Lung (tissue), 12 donors: ENCODE measurements around the gene GRIN2A. TPM values are rescaled to one million over a fixed set of nuclear protein-coding genes. Genes with fewer than 3 reads are reported as not detected.

ENCODE experiments used
- ATAC-seq: fragments of 200-7000 bp; cut with Tn5 transposase; one replicate; pipeline ENCODE4 v1.9.1; 2020; ENCODE audit warnings: moderate number of reproducible peaks; ENCODE audit not compliant: insufficient read depth, low FRiP score
- DNase-seq, 3 donors: peaks; one replicate each; pipeline ENCODE4 v3.0.0-alpha.2; 2013 to 2017
- H3K27ac ChIP-seq, 2 donors: one replicate each; pipeline ENCODE4 v1.5.1; 2013; ENCODE audit warnings: mild to moderate bottlenecking in 2 of 2, moderate library complexity in 2 of 2, control low read depth in 1 of 2, inconsistent platforms in 1 of 2, low read depth in 1 of 2, low read length in 1 of 2
- H3K27me3 ChIP-seq, 3 donors: one replicate each; pipeline ENCODE4 v1.5.1; 2013; ENCODE audit warnings: low read length in 2 of 3; ENCODE audit not compliant: control insufficient read depth in 3 of 3, insufficient read depth in 3 of 3
- H3K36me3 ChIP-seq, 4 donors: one replicate each; pipeline ENCODE4 v1.5.1; 2013; ENCODE audit warnings: low read length in 4 of 4, mild to moderate bottlenecking in 1 of 4, moderate library complexity in 1 of 4; ENCODE audit not compliant: control insufficient read depth in 4 of 4, insufficient read depth in 4 of 4
- H3K4me1 ChIP-seq, 5 donors: one replicate each; pipeline ENCODE4 v1.5.1; 2013; ENCODE audit warnings: low read length in 5 of 5, mild to moderate bottlenecking in 2 of 5, moderate library complexity in 1 of 5; ENCODE audit not compliant: control insufficient read depth in 5 of 5, insufficient read depth in 5 of 5
- H3K4me3 ChIP-seq: one replicate; pipeline ENCODE4 v1.5.1; 2013; ENCODE audit warnings: mild to moderate bottlenecking, control low read depth, moderate library complexity
- H3K9ac ChIP-seq, 2 donors: one replicate each; pipeline ENCODE4 v1.5.1; 2013; ENCODE audit warnings: low read length in 2 of 2, control low read depth in 1 of 2; ENCODE audit not compliant: insufficient read depth in 1 of 2
- H3K9me3 ChIP-seq, 4 donors: one replicate each; pipeline ENCODE4 v1.5.1; 2013; ENCODE audit warnings: low read length in 3 of 4, mild to moderate bottlenecking in 1 of 4, moderate library complexity in 1 of 4; ENCODE audit not compliant: control insufficient read depth in 4 of 4, insufficient read depth in 3 of 4
- CTCF ChIP-seq: IDR thresholded peaks from 2 replicates; pipeline ENCODE4 v1.5.1; 2012; ENCODE audit warnings: mild to moderate bottlenecking; ENCODE audit errors: control extremely low read depth, extremely low read depth
- WGBS, 2 donors: extraction: QIAGEN DNeasy Blood & Tissue Kit; methylation state at CpG; one replicate each; pipeline ENCODE4 v1.1.7; 2013; 5-methylcytosine and 5-hydroxymethylcytosine counted together
- polyA plus RNA-seq, 2 donors: library from polyadenylated mRNA; stranded (reverse); fragments of 200-250 nt; gene quantifications; one replicate each; pipeline ENCODE4 v1.2.1, GENCODE V29; 2013
- total RNA-seq, 2 donors: library from RNA; depleted of rRNA in 1 of 2; stranded (reverse); fragments of >200 nt in 1 of 2; gene quantifications; one replicate each; pipeline ENCODE4 v1.2.1, GENCODE V29; 2014 to 2021
- donor health status: control.
- donor health status: control.
- donor health status: Bipolar disorder and iron deficiency.
- donor health status: healthy.
- donor health status: DM: yes; HTN: yes; CAD: no.

Gene GRIN2A
- total and polyA plus RNA-seq, 4 donors: 0.02 to 0.37 (median 0.10) TPM

GRCh38 chr16:10165643-10166042 lies 16.6 kb downstream of the GRIN2A start:
- H3K9ac ChIP-seq: no peak overlapping the region
- DNase-seq (no peak), ATAC-seq (no peak)
- no peak overlapping the region for H3K27ac ChIP-seq
- peaks cover 0 to 2% (median 0%) of the 10 kb centered on the region in 3 donors for H3K27me3 ChIP-seq
- H3K4me1 ChIP-seq: peaks cover 0 to 3% (median 0%) of the 10 kb centered on the region in 5 donors
- no peak overlapping the region for H3K4me3 ChIP-seq
- H3K36me3 ChIP-seq: no peaks in the 10 kb centered on the region
- peaks cover 0 to 2% (median 0%) of the 10 kb centered on the region in 4 donors for H3K9me3 ChIP-seq
- WGBS, 2 donors: 70 to 72% methylated on average over 1 of the region's 1 CpG
- no peak for TF ChIP-seq CTCF

GRCh38 chr16:10162981-10163380 lies 19.2 kb downstream of the GRIN2A start:
- no peak for DNase-seq
- WGBS, 2 donors: 60 to 73% methylated on average over 1 of the region's 1 CpG
- H3K9me3 ChIP-seq: peaks cover 0 to 2% (median 0%) of the 10 kb centered on the region in 4 donors
- ATAC-seq: no peak
- H3K27ac ChIP-seq: no peak overlapping the region
- no peaks in the 10 kb centered on the region for H3K36me3 ChIP-seq
- H3K27me3 ChIP-seq: peaks cover 0 to 2% (median 0%) of the 10 kb centered on the region in 3 donors
- H3K4me3 ChIP-seq: no peak overlapping the region
- TF ChIP-seq CTCF: no peak
- peaks cover 0 to 3% (median 0%) of the 10 kb centered on the region in 5 donors for H3K4me1 ChIP-seq
- no peak overlapping the region for H3K9ac ChIP-seq

GRCh38 chr16:10156099-10156498 lies 26.1 kb downstream of the GRIN2A start:
- ATAC-seq (no peak), DNase-seq (no peak)
- H3K27me3 ChIP-seq: no peaks in the 10 kb centered on the region
- no peaks in the 10 kb centered on the region for H3K9me3 ChIP-seq
- H3K36me3 ChIP-seq: no peaks in the 10 kb centered on the region
- TF ChIP-seq CTCF: no peak
- WGBS, 2 donors: 85 to 88% methylated on average over 4 of the region's 4 CpGs
- no peak overlapping the region for H3K4me3 ChIP-seq
- H3K9ac ChIP-seq: no peak overlapping the region
- no peak overlapping the region for H3K27ac ChIP-seq
- H3K4me1 ChIP-seq: no peaks in the 10 kb centered on the region

GRCh38 chr16:10154389-10154788 lies 27.8 kb downstream of the GRIN2A start:
- 76 to 78% methylated on average over 2 of the region's 2 CpGs for WGBS, 2 donors
- DNase-seq (no peak), ATAC-seq (no peak)
- no peak overlapping the region for H3K9ac ChIP-seq
- no peaks in the 10 kb centered on the region for H3K36me3 ChIP-seq
- H3K4me3 ChIP-seq: no peak overlapping the region
- no peaks in the 10 kb centered on the region for H3K9me3 ChIP-seq
- TF ChIP-seq CTCF: no peak
- no peaks in the 10 kb centered on the region for H3K4me1 ChIP-seq
- H3K27ac ChIP-seq: no peak overlapping the region
- no peaks in the 10 kb centered on the region for H3K27me3 ChIP-seq
